GM21576 (cell line): Measurements from ENCODE around the gene STRIT1.
"Not testable (repeated sequence)": the region's sequence is repeated elsewhere in the genome, so short reads cannot be mapped to it uniquely, and the experiment has no call there.

Source experiments
- ATAC-seq: cut with Tn5 transposase; IDR thresholded peaks from one replicate; pipeline ENCODE4 v1.9.1; 2021; ENCODE audit warnings: mild to moderate bottlenecking, moderate library complexity; ENCODE audit not compliant: unreplicated experiment

STRIT1 gene

GRCh38 chr3:155274435-155274834 is 19.0 kb downstream of the STRIT1 start:
- ATAC-seq, result not testable (repeated sequence)

GRCh38 chr3:155271343-155271613 is 22.2 kb downstream of the STRIT1 start:
- no peak for ATAC-seq

- no peak for ATAC-seq
Measured at GRCh38 chr3:155270485-155271342, 22.8 kb downstream of the STRIT1 start.

GRCh38 chr3:155270063-155270462 is 23.4 kb downstream of the STRIT1 start:
- no peak for ATAC-seq

GRCh38 chr3:155262855-155263254 is 30.6 kb downstream of the STRIT1 start:
- not testable (repeated sequence) for ATAC-seq

- ATAC-seq, result no peak
Measured at GRCh38 chr3:155262295-155262694, 31.2 kb downstream of the STRIT1 start.

GRCh38 chr3:155254445-155254844 is 39.0 kb downstream of the STRIT1 start:
- ATAC-seq, result no peak

GRCh38 chr3:155252535-155252934 is 40.9 kb downstream of the STRIT1 start:
- ATAC-seq, result no peak

- ATAC-seq, result peak; percentile 75
Measured at GRCh38 chr3:155252021-155252420, 41.5 kb downstream of the STRIT1 start.

- no peak for ATAC-seq
Measured at GRCh38 chr3:155248531-155249187, 44.8 kb downstream of the STRIT1 start.

- no peak for ATAC-seq
Measured at GRCh38 chr3:155244699-155245098, 48.8 kb downstream of the STRIT1 start.

- ATAC-seq, result no peak
Measured at GRCh38 chr3:155244216-155244615, 49.3 kb downstream of the STRIT1 start.

- peak; percentile 43 for ATAC-seq
Measured at GRCh38 chr3:155243512-155243921, 50.0 kb downstream of the STRIT1 start.

- no peak for ATAC-seq
Measured at GRCh38 chr3:155242342-155242741, 51.1 kb downstream of the STRIT1 start.

- no peak for ATAC-seq
Measured at GRCh38 chr3:155241579-155241978, 51.9 kb downstream of the STRIT1 start.
